HG03457 (cell line): ENCODE measurements around the gene KRT6B.
"Not testable (repeated sequence)": the region's sequence is repeated elsewhere in the genome, so short reads cannot be mapped to it uniquely, and the experiment has no call there.

ENCODE experiments used
- ATAC-seq: cut with Tn5 transposase; IDR thresholded peaks from one replicate; pipeline ENCODE4 v1.9.1; 2021; ENCODE audit warnings: moderate number of reproducible peaks; ENCODE audit not compliant: unreplicated experiment

Gene KRT6B

GRCh38 chr12:52473768-52474167, 21.8 kb upstream of the KRT6B start, which contains the start of gene KRT6C:
TSS of gene KRT6C (minus strand) at chr12:52473805. CDS start at chr12:52473737, 68 bp downstream.
- no peak for ATAC-seq

- no peak for ATAC-seq
These were observed 17.9 kb upstream of the KRT6B start for GRCh38 chr12:52469853-52470252.

- no peak for ATAC-seq
These were observed 13.0 kb upstream of the KRT6B start for GRCh38 chr12:52464897-52465296.

- no peak for ATAC-seq
These were observed 9.7 kb upstream of the KRT6B start for GRCh38 chr12:52461693-52462092.

GRCh38 chr12:52458861-52459260, 6.9 kb upstream of the KRT6B start:
- ATAC-seq = no peak

GRCh38 chr12:52455821-52456220, 3.9 kb upstream of the KRT6B start:
- ATAC-seq = no peak

GRCh38 chr12:52454411-52455201, 2.7 kb upstream of the KRT6B start:
- ATAC-seq = no peak

- no peak for ATAC-seq
These were observed 3.7 kb downstream of the KRT6B start for GRCh38 chr12:52448228-52448627.

- ATAC-seq = not testable (repeated sequence)
These were observed 4.8 kb downstream of the KRT6B start for GRCh38 chr12:52447196-52447595.

- no peak for ATAC-seq
These were observed 5.4 kb downstream of the KRT6B start for GRCh38 chr12:52446367-52447045.

- no peak for ATAC-seq
These were observed 6.1 kb downstream of the KRT6B start for GRCh38 chr12:52445876-52446275.

GRCh38 chr12:52444647-52445595, 7.0 kb downstream of the KRT6B start:
- no peak for ATAC-seq

- no peak for ATAC-seq
These were observed 8.0 kb downstream of the KRT6B start for GRCh38 chr12:52443966-52444365.

GRCh38 chr12:52442600-52443061, 9.3 kb downstream of the KRT6B start:
- no peak for ATAC-seq

- ATAC-seq = no peak
These were observed 10.5 kb downstream of the KRT6B start for GRCh38 chr12:52441320-52441911.

GRCh38 chr12:52440821-52441319, 11.1 kb downstream of the KRT6B start:
- ATAC-seq = no peak

- ATAC-seq = no peak
These were observed 12.1 kb downstream of the KRT6B start for GRCh38 chr12:52439845-52440244.

GRCh38 chr12:52439420-52439819, 12.5 kb downstream of the KRT6B start:
- ATAC-seq = no peak

- no peak for ATAC-seq
These were observed 13.3 kb downstream of the KRT6B start for GRCh38 chr12:52438305-52439301.
